SK-N-SH treated with all-trans-retinoic acid at 6 μM for 48 hours (cell line): ENCODE results near the gene KLK6.

Source experiments
- ARNTL ChIP-seq: fragments of 450-650 bp; formaldehyde crosslinking; IDR thresholded peaks from 2 replicates; pipeline ENCODE4 v1.5.0; 2020; ENCODE audit warnings: low read depth, mild to moderate bottlenecking, moderate library complexity, borderline replicate concordance
- CREB5 ChIP-seq: fragments of 250-450 bp; sonication (Bioruptor Pico); IDR thresholded peaks from 2 replicates; pipeline ENCODE4 v1.5.1; 2020; ENCODE audit warnings: low read depth, mild to moderate bottlenecking, moderate library complexity
- CSRNP3 ChIP-seq: fragments of 250-450 bp; sonication (Bioruptor Pico); IDR thresholded peaks from 2 replicates; pipeline ENCODE4 v1.5.1; 2021; ENCODE audit warnings: mild to moderate bottlenecking, moderate library complexity
- GLIS3 ChIP-seq: fragments of 250-450 bp; sonication (Bioruptor Pico); IDR thresholded peaks from 2 replicates; pipeline ENCODE4 v1.5.0; 2020; ENCODE audit warnings: mild to moderate bottlenecking, moderate library complexity
- PPARA ChIP-seq: fragments of 250-450 bp; sonication (Bioruptor Pico); IDR thresholded peaks from 2 replicates; pipeline ENCODE4 v1.5.0; 2020; ENCODE audit warnings: mild to moderate bottlenecking, borderline replicate concordance
- RARB ChIP-seq: fragments of 250-450 bp; sonication (Bioruptor Pico); IDR thresholded peaks from 2 replicates; pipeline ENCODE4 v1.8.0; 2021; ENCODE audit warnings: mild to moderate bottlenecking, moderate library complexity
- ZFP3 ChIP-seq: fragments of 250-450 bp; sonication (Bioruptor Pico); IDR thresholded peaks from 2 replicates; pipeline ENCODE4 v1.5.0; 2020; ENCODE audit warnings: mild to moderate bottlenecking, moderate library complexity
- ZFP30 ChIP-seq: fragments of 450-650 bp; formaldehyde crosslinking; IDR thresholded peaks from 2 replicates; pipeline ENCODE4 v1.5.0; 2022; ENCODE audit warnings: mild to moderate bottlenecking, moderate library complexity
- ZNF8 ChIP-seq: fragments of 450-650 bp; formaldehyde crosslinking; IDR thresholded peaks from 2 replicates; pipeline ENCODE4 v1.5.0; 2020; ENCODE audit warnings: mild to moderate bottlenecking, moderate library complexity
- TF ChIP-seq, protein P1 (sequence below): fragments of 250-450 bp; sonication (Bioruptor Pico); IDR thresholded peaks from 2 replicates; pipeline ENCODE4 v1.8.0; 2020; ENCODE audit warnings: mild to moderate bottlenecking, moderate library complexity, borderline replicate concordance
- TF ChIP-seq, protein P2 (sequence below): fragments of 250-450 bp; sonication (Bioruptor Pico); IDR thresholded peaks from 2 replicates; pipeline ENCODE4 v1.5.0; 2020; ENCODE audit warnings: mild to moderate bottlenecking, moderate library complexity
- TF ChIP-seq, protein P3 (sequence below): fragments of 250-450 bp; sonication (Bioruptor Pico); IDR thresholded peaks from 2 replicates; pipeline ENCODE4 v1.8.0; 2021; ENCODE audit warnings: low read depth, mild to moderate bottlenecking, moderate library complexity, borderline replicate concordance

- TF ChIP-seq ZFP3 (CRISPR knock-in tag), result no peak
- TF ChIP-seq CREB5, result no peak
- TF ChIP-seq, protein P1, sequence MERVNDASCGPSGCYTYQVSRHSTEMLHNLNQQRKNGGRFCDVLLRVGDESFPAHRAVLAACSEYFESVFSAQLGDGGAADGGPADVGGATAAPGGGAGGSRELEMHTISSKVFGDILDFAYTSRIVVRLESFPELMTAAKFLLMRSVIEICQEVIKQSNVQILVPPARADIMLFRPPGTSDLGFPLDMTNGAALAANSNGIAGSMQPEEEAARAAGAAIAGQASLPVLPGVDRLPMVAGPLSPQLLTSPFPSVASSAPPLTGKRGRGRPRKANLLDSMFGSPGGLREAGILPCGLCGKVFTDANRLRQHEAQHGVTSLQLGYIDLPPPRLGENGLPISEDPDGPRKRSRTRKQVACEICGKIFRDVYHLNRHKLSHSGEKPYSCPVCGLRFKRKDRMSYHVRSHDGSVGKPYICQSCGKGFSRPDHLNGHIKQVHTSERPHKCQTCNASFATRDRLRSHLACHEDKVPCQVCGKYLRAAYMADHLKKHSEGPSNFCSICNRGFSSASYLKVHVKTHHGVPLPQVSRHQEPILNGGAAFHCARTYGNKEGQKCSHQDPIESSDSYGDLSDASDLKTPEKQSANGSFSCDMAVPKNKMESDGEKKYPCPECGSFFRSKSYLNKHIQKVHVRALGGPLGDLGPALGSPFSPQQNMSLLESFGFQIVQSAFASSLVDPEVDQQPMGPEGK, result no peak
- no peak for TF ChIP-seq ZFP30 (CRISPR knock-in tag)
- no peak for TF ChIP-seq CSRNP3
- TF ChIP-seq GLIS3 (CRISPR knock-in tag), result no peak
- TF ChIP-seq ARNTL, result no peak
- TF ChIP-seq, protein P2, sequence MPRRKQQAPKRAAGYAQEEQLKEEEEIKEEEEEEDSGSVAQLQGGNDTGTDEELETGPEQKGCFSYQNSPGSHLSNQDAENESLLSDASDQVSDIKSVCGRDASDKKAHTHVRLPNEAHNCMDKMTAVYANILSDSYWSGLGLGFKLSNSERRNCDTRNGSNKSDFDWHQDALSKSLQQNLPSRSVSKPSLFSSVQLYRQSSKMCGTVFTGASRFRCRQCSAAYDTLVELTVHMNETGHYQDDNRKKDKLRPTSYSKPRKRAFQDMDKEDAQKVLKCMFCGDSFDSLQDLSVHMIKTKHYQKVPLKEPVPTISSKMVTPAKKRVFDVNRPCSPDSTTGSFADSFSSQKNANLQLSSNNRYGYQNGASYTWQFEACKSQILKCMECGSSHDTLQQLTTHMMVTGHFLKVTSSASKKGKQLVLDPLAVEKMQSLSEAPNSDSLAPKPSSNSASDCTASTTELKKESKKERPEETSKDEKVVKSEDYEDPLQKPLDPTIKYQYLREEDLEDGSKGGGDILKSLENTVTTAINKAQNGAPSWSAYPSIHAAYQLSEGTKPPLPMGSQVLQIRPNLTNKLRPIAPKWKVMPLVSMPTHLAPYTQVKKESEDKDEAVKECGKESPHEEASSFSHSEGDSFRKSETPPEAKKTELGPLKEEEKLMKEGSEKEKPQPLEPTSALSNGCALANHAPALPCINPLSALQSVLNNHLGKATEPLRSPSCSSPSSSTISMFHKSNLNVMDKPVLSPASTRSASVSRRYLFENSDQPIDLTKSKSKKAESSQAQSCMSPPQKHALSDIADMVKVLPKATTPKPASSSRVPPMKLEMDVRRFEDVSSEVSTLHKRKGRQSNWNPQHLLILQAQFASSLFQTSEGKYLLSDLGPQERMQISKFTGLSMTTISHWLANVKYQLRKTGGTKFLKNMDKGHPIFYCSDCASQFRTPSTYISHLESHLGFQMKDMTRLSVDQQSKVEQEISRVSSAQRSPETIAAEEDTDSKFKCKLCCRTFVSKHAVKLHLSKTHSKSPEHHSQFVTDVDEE, result no peak
- no peak for TF ChIP-seq ZNF8 (CRISPR knock-in tag)
- no peak for TF ChIP-seq RARB (CRISPR knock-in tag)
- TF ChIP-seq PPARA (CRISPR knock-in tag), result no peak
- TF ChIP-seq, protein P3, sequence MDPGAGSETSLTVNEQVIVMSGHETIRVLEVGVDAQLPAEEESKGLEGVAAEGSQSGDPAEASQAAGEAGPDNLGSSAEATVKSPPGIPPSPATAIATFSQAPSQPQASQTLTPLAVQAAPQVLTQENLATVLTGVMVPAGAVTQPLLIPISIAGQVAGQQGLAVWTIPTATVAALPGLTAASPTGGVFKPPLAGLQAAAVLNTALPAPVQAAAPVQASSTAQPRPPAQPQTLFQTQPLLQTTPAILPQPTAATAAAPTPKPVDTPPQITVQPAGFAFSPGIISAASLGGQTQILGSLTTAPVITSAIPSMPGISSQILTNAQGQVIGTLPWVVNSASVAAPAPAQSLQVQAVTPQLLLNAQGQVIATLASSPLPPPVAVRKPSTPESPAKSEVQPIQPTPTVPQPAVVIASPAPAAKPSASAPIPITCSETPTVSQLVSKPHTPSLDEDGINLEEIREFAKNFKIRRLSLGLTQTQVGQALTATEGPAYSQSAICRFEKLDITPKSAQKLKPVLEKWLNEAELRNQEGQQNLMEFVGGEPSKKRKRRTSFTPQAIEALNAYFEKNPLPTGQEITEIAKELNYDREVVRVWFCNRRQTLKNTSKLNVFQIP (CRISPR knock-in tag), result no peak
Observed at GRCh38 chr19:50957587-50957986, 11.8 kb downstream of the KLK6 start.
